ENCODE measurements around the gene LONP2.
"Not testable (repeated sequence)": the region's sequence is repeated elsewhere in the genome, so short reads cannot be mapped to it uniquely, and the experiment has no call there.

LONP2 gene

GRCh38 chr16:48235556-48236136 is 8.5 kb upstream of the LONP2 start:
- no peak for DNase-seq (ENCODE audit: low read depth in 2 of 3, low spot score in 2 of 3)

GRCh38 chr16:48236286-48236685 is 7.8 kb upstream of the LONP2 start:
- no peak for DNase-seq (ENCODE audit: low read depth in 2 of 3, low spot score in 2 of 3)

- not testable (repeated sequence) for DNase-seq (ENCODE audit: low read depth in 2 of 3, low spot score in 2 of 3)
Measured at GRCh38 chr16:48240147-48240546, 4.0 kb upstream of the LONP2 start.

- DNase-seq (ENCODE audit: low read depth in 2 of 3, low spot score in 2 of 3) = no peak
Measured at GRCh38 chr16:48244863-48245195, 729 bp downstream of the LONP2 start.

GRCh38 chr16:48246066-48246465 is 2.0 kb downstream of the LONP2 start:
- no peak for DNase-seq (ENCODE audit: low read depth in 2 of 3, low spot score in 2 of 3)

GRCh38 chr16:48247311-48247710 is 3.2 kb downstream of the LONP2 start, which contains the start of gene ABCC11:
Gene ABCC11, minus strand, starts transcription at chr16:48247539. Its CDS starts 15,618 bp downstream, at chr16:48231921.
- no peak for DNase-seq (ENCODE audit: low read depth in 2 of 3, low spot score in 2 of 3)

- DNase-seq (ENCODE audit: low read depth in 2 of 3, low spot score in 2 of 3) = no peak
Measured at GRCh38 chr16:48250520-48251278, 6.6 kb downstream of the LONP2 start.

GRCh38 chr16:48252013-48252412 is 7.9 kb downstream of the LONP2 start:
- DNase-seq (ENCODE audit: low read depth in 2 of 3, low spot score in 2 of 3) = no peak

GRCh38 chr16:48256579-48257177 is 12.6 kb downstream of the LONP2 start:
- no peak for DNase-seq (ENCODE audit: low read depth in 2 of 3, low spot score in 2 of 3)

GRCh38 chr16:48261569-48261968 is 17.5 kb downstream of the LONP2 start:
- no peak for DNase-seq (ENCODE audit: low read depth in 2 of 3, low spot score in 2 of 3)

- DNase-seq (ENCODE audit: low read depth in 2 of 3, low spot score in 2 of 3) = no peak
Measured at GRCh38 chr16:48262631-48263030, 18.5 kb downstream of the LONP2 start.

- DNase-seq (ENCODE audit: low read depth in 2 of 3, low spot score in 2 of 3) = no peak
Measured at GRCh38 chr16:48269011-48269410, 24.9 kb downstream of the LONP2 start.

GRCh38 chr16:48271728-48272127 is 27.6 kb downstream of the LONP2 start:
- DNase-seq (ENCODE audit: low read depth in 2 of 3, low spot score in 2 of 3) = no peak

GRCh38 chr16:48272837-48273421 is 28.8 kb downstream of the LONP2 start:
- DNase-seq (ENCODE audit: low read depth in 2 of 3, low spot score in 2 of 3) = no peak

GRCh38 chr16:48274476-48274875 is 30.4 kb downstream of the LONP2 start:
- DNase-seq (ENCODE audit: low read depth in 2 of 3, low spot score in 2 of 3) = no peak

- no peak for DNase-seq (ENCODE audit: low read depth in 2 of 3, low spot score in 2 of 3)
Measured at GRCh38 chr16:48276102-48276501, 32.0 kb downstream of the LONP2 start.

GRCh38 chr16:48277158-48277557 is 33.1 kb downstream of the LONP2 start:
- DNase-seq (ENCODE audit: low read depth in 2 of 3, low spot score in 2 of 3) = no peak

GRCh38 chr16:48279199-48279598 is 35.1 kb downstream of the LONP2 start:
- no peak for DNase-seq (ENCODE audit: low read depth in 2 of 3, low spot score in 2 of 3)

GRCh38 chr16:48280546-48280945 is 36.4 kb downstream of the LONP2 start:
- no peak for DNase-seq (ENCODE audit: low read depth in 2 of 3, low spot score in 2 of 3)

GRCh38 chr16:48282636-48283263 is 38.6 kb downstream of the LONP2 start:
- DNase-seq (ENCODE audit: low read depth in 2 of 3, low spot score in 2 of 3) = no peak

GRCh38 chr16:48284772-48285409 is 40.8 kb downstream of the LONP2 start:
- no peak for DNase-seq (ENCODE audit: low read depth in 2 of 3, low spot score in 2 of 3)

Data from activated CD8-positive, alpha-beta memory T cell treated with anti-CD3 and anti-CD28 coated beads for 48 hours (primary cell).